Suprapubic skin (tissue), 4 donors: ENCODE data around the gene DDI2.

ENCODE experiments used
- EP300 ChIP-seq: sonication (generic); formaldehyde crosslinking; IDR thresholded peaks from one replicate; pipeline ENCODE4 v1.6.1; 2017; ENCODE audit warnings: antibody characterized with exemption
- POLR2A ChIP-seq, 2 donors: fragments of 450-650 bp; IDR thresholded peaks; one replicate each; pipeline ENCODE4 v1.6.1; 2017; ENCODE audit warnings: antibody characterized with exemption in 2 of 2, mild to moderate bottlenecking in 2 of 2, moderate library complexity in 2 of 2
- POLR2AphosphoS5 ChIP-seq, 3 donors: sonication (generic); formaldehyde crosslinking; IDR thresholded peaks; one replicate each; pipeline ENCODE4 v1.6.1; 2017; ENCODE audit warnings: antibody characterized with exemption in 3 of 3
- TF ChIP-seq, protein P1 (sequence below), 2 donors: fragments of 200-600 bp in 1 of 2; fragments of 450-650 bp in 1 of 2; sonication (generic) in 1 of 2; IDR thresholded peaks; one replicate each; pipeline ENCODE4 v1.5.1; 2016 to 2019; ENCODE audit warnings: antibody characterized with exemption in 2 of 2, mild to moderate bottlenecking in 1 of 2, moderate library complexity in 1 of 2

- TF ChIP-seq, protein P1, sequence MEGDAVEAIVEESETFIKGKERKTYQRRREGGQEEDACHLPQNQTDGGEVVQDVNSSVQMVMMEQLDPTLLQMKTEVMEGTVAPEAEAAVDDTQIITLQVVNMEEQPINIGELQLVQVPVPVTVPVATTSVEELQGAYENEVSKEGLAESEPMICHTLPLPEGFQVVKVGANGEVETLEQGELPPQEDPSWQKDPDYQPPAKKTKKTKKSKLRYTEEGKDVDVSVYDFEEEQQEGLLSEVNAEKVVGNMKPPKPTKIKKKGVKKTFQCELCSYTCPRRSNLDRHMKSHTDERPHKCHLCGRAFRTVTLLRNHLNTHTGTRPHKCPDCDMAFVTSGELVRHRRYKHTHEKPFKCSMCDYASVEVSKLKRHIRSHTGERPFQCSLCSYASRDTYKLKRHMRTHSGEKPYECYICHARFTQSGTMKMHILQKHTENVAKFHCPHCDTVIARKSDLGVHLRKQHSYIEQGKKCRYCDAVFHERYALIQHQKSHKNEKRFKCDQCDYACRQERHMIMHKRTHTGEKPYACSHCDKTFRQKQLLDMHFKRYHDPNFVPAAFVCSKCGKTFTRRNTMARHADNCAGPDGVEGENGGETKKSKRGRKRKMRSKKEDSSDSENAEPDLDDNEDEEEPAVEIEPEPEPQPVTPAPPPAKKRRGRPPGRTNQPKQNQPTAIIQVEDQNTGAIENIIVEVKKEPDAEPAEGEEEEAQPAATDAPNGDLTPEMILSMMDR (IDR thresholded peaks at IDR 0.05) = no peak
- TF ChIP-seq POLR2A (IDR thresholded peaks at IDR 0.05) (no peak), POLR2AphosphoS5 (IDR thresholded peaks at IDR 0.05) (no peak), EP300 (no peak)
These were observed 58.8 kb downstream of the DDI2 start for GRCh38 chr1:15676010-15676409.
